ENCODE data around the gene EPB41L5. TPM values are rescaled to one million over a fixed set of nuclear protein-coding genes. Genes with fewer than 3 reads are reported as not detected.

Gene EPB41L5
- polyA plus RNA-seq, 1 donor (not counting 4 experiments of a cell fraction or from before 2014, with no cell fraction given), result 17.8 TPM

- H2AFZ ChIP-seq (ENCODE audit: control insufficient read depth, low read length), result no peak overlapping the region
- no peaks in the 10 kb centered on the region for H3K36me3 ChIP-seq (ENCODE audit: control insufficient read depth in 2 of 2, extremely low read depth in 1 of 2, insufficient read depth in 2 of 2, low read length in 2 of 2)
- dilution Hi-C loops (cut with MboI; ENCODE audit: extremely low pct_ligation_motif_present, low sequenced_read_pairs), result no loop called here
- TF ChIP-seq EZH2 (IDR thresholded peaks at IDR 0.05; ENCODE audit: low read length), result no peak
- no peak for TF ChIP-seq CTCF (optimal IDR thresholded peaks at IDR 0.05 in 1 of 3, IDR thresholded peaks at IDR 0.05 in 1 of 3, conservative IDR thresholded peaks at IDR 0.05 in 1 of 3; ENCODE audit: extremely low read depth in 1 of 3, insufficient read depth in 2 of 3, low read length in 3 of 3)
- H4K20me1 ChIP-seq (ENCODE audit: control insufficient read depth, extremely low read depth, insufficient read depth, low read length), result no peaks in the 10 kb centered on the region
- FAIRE-seq, result no peak
- peaks cover 24% of the 10 kb centered on the region for H3K4me1 ChIP-seq (ENCODE audit: control insufficient read depth, extremely low read depth, insufficient read depth, low read length)
- H3K9ac ChIP-seq (ENCODE audit: control insufficient read depth, extremely low read depth, insufficient read depth, low read length), result no peak overlapping the region
- H3K4me2 ChIP-seq (ENCODE audit: control insufficient read depth, extremely low read depth, insufficient read depth, low read depth, low read length), result no peak overlapping the region
- H3K4me3 ChIP-seq (ENCODE audit: control insufficient read depth in 2 of 3, extremely low read depth in 1 of 3, insufficient read depth in 2 of 3, low read depth in 1 of 3, low read length in 3 of 3), result no peak overlapping the region
- DNase-seq (ENCODE audit: low read depth, low spot score), result no peak
- H3K27ac ChIP-seq (ENCODE audit: control insufficient read depth, insufficient read depth, low read length), result no peak overlapping the region
- no peaks in the 10 kb centered on the region for H3K79me2 ChIP-seq (ENCODE audit: control insufficient read depth, insufficient read depth, low read length)
- no peaks in the 10 kb centered on the region for H3K9me1 ChIP-seq (ENCODE audit: control insufficient read depth, extremely low read depth, insufficient read depth, low read length)
- H3K27me3 ChIP-seq (ENCODE audit: control insufficient read depth, extremely low read depth, insufficient read depth, low read length), result no peaks in the 10 kb centered on the region
- H3K9me3 ChIP-seq (ENCODE audit: control insufficient read depth, low read depth, low read length), result no peaks in the 10 kb centered on the region
These were observed 98.3 kb downstream of the EPB41L5 start for GRCh38 chr2:120111193-120111592.

GRCh38 chr2:120118018-120118417 is 105.1 kb downstream of the EPB41L5 start:
- no peaks in the 10 kb centered on the region for H3K4me1 ChIP-seq (ENCODE audit: control insufficient read depth, extremely low read depth, insufficient read depth, low read length)
- H2AFZ ChIP-seq (ENCODE audit: control insufficient read depth, low read length), result no peak overlapping the region
- H3K9ac ChIP-seq (ENCODE audit: control insufficient read depth, extremely low read depth, insufficient read depth, low read length), result no peak overlapping the region
- H3K27ac ChIP-seq (ENCODE audit: control insufficient read depth, insufficient read depth, low read length), result no peak overlapping the region
- H3K36me3 ChIP-seq (ENCODE audit: control insufficient read depth in 2 of 2, extremely low read depth in 1 of 2, insufficient read depth in 2 of 2, low read length in 2 of 2), result no peaks in the 10 kb centered on the region
- no peaks in the 10 kb centered on the region for H3K79me2 ChIP-seq (ENCODE audit: control insufficient read depth, insufficient read depth, low read length)
- H3K4me2 ChIP-seq (ENCODE audit: control insufficient read depth, extremely low read depth, insufficient read depth, low read depth, low read length), result no peak overlapping the region
- no peaks in the 10 kb centered on the region for H3K9me3 ChIP-seq (ENCODE audit: control insufficient read depth, low read depth, low read length)
- no peaks in the 10 kb centered on the region for H4K20me1 ChIP-seq (ENCODE audit: control insufficient read depth, extremely low read depth, insufficient read depth, low read length)
- no peak for FAIRE-seq
- H3K9me1 ChIP-seq (ENCODE audit: control insufficient read depth, extremely low read depth, insufficient read depth, low read length), result no peaks in the 10 kb centered on the region
- H3K4me3 ChIP-seq (ENCODE audit: control insufficient read depth in 2 of 3, extremely low read depth in 1 of 3, insufficient read depth in 2 of 3, low read depth in 1 of 3, low read length in 3 of 3), result no peak overlapping the region
- dilution Hi-C loops (cut with MboI; ENCODE audit: extremely low pct_ligation_motif_present, low sequenced_read_pairs), result no loop called here
- H3K27me3 ChIP-seq (ENCODE audit: control insufficient read depth, extremely low read depth, insufficient read depth, low read length), result no peaks in the 10 kb centered on the region
- TF ChIP-seq EZH2 (IDR thresholded peaks at IDR 0.05; ENCODE audit: low read length), result no peak
- TF ChIP-seq CTCF (optimal IDR thresholded peaks at IDR 0.05 in 1 of 3, IDR thresholded peaks at IDR 0.05 in 1 of 3, conservative IDR thresholded peaks at IDR 0.05 in 1 of 3; ENCODE audit: extremely low read depth in 1 of 3, insufficient read depth in 2 of 3, low read length in 3 of 3), result no peak
- no peak for DNase-seq (ENCODE audit: low read depth, low spot score)

Measured in keratinocyte (primary cell).